ENCODE data around the gene ZNF787. TPM values are rescaled to one million over a fixed set of nuclear protein-coding genes. Genes with fewer than 3 reads are reported as not detected.
A peak's percentile ranks its signal among the peaks of the same experiment; 100 is the strongest.
"Not testable (repeated sequence)": the region's sequence is repeated elsewhere in the genome, so short reads cannot be mapped to it uniquely, and the experiment has no call there.

The ZNF787 gene
- total RNA-seq, 1 experiment from 2014 or later, result 111 TPM

GRCh38 chr19:56106397-56106849, 14.7 kb downstream of the ZNF787 start:
- no peak overlapping the region for H3K4me2 ChIP-seq (ENCODE audit: low read length)
- ATAC-seq, result no peak
- TF ChIP-seq CTCF (conservative IDR thresholded peaks at IDR 0.05; ENCODE audit: low read depth, low read length), result no peak
- TF ChIP-seq EZH2phosphoT487 (IDR thresholded peaks at IDR 0.05; ENCODE audit: borderline replicate concordance, low read length), result no peak
- TF ChIP-seq EZH2 (IDR thresholded peaks at IDR 0.05; ENCODE audit: low read length, unreplicated experiment), result no peak

GRCh38 chr19:56105831-56106396, 15.2 kb downstream of the ZNF787 start:
- intact Hi-C loops (cut with micrococcal nuclease); H3K4me1 ChIP-seq (ENCODE audit: insufficient read depth, low read length); H3F3A ChIP-seq (ENCODE audit: low read length, unreplicated experiment); ATAC-seq; H3K4me3 ChIP-seq (ENCODE audit: low read length); BruUV-seq (replicated peaks); H3K27me3 ChIP-seq (ENCODE audit: low read length); POLR2A ChIA-PET (ENCODE audit: unreplicated experiment); CTCF ChIA-PET; H3K9ac ChIP-seq (ENCODE audit: low read length); H3K9me3 ChIP-seq (ENCODE audit: low read length); H2AFZ ChIP-seq (ENCODE audit: low read length); H3K4me2 ChIP-seq (ENCODE audit: low read length); H3K9me2 ChIP-seq (replicated peaks; ENCODE audit: low read length); DNase-seq; H3K27ac ChIP-seq (ENCODE audit: low read length): not testable (repeated sequence)
- Histone ChIP-seq H3K79me2 (ENCODE audit: low read length) (peaks cover 92% of the 10 kb centered on the region), H4K20me1 (ENCODE audit: low read length) (peaks cover 71% of the 10 kb centered on the region), H3K36me3 (ENCODE audit: low read depth, low read length) (peaks cover 30% of the 10 kb centered on the region)

More at GRCh38 chr19:56106397-56106849, 14.7 kb downstream of the ZNF787 start:
- Histone ChIP-seq H3K79me2 (ENCODE audit: low read length) (peaks cover 93% of the 10 kb centered on the region), H3K27me3 (ENCODE audit: low read length) (no peaks in the 10 kb centered on the region), H3K9ac (ENCODE audit: low read length) (no peak overlapping the region), H3K4me1 (ENCODE audit: insufficient read depth, low read length) (no peaks in the 10 kb centered on the region), H3K9me2 (replicated peaks; ENCODE audit: low read length) (no peaks in the 10 kb centered on the region), H3K9me3 (ENCODE audit: low read length) (no peaks in the 10 kb centered on the region), H3K27ac (ENCODE audit: low read length) (no peak overlapping the region), H3K36me3 (ENCODE audit: low read depth, low read length) (peaks cover 26% of the 10 kb centered on the region), H3F3A (ENCODE audit: low read length, unreplicated experiment) (no peaks in the 10 kb centered on the region), H4K20me1 (ENCODE audit: low read length) (peaks cover 71% of the 10 kb centered on the region), H3K4me3 (ENCODE audit: low read length) (no peak overlapping the region), H2AFZ (ENCODE audit: low read length) (no peak overlapping the region)
- ChIA-PET CTCF (no interaction called here), POLR2A (ENCODE audit: unreplicated experiment) (no interaction called here)
- no TSS peak for BruUV-seq (replicated peaks)
- intact Hi-C loops (cut with micrococcal nuclease), result no loop called here
- DNase-seq, result no peak

- H3K4me3 ChIP-seq (ENCODE audit: low read length), result no peak overlapping the region
- intact Hi-C loops (cut with micrococcal nuclease), result no loop called here
- H3K79me2 ChIP-seq (ENCODE audit: low read length), result peaks cover 87% of the 10 kb centered on the region
- CTCF ChIA-PET, result interaction anchor here (1.0 kb wide), 2 partner anchors 66 to 228 kb away, joined by 4 to 5 read pairs; no protein-coding TSS in a partner anchor
- no peaks in the 10 kb centered on the region for H3K4me1 ChIP-seq (ENCODE audit: insufficient read depth, low read length)
- DNase-seq (peak; percentile 49), ATAC-seq (peak; percentile 78)
- peaks cover 65% of the 10 kb centered on the region for H4K20me1 ChIP-seq (ENCODE audit: low read length)
- no peaks in the 10 kb centered on the region for H3K9me3 ChIP-seq (ENCODE audit: low read length)
- POLR2A ChIA-PET (ENCODE audit: unreplicated experiment), result no interaction called here
- no peak overlapping the region for H3K9ac ChIP-seq (ENCODE audit: low read length)
- peaks cover 30% of the 10 kb centered on the region for H3K36me3 ChIP-seq (ENCODE audit: low read depth, low read length)
- H3K4me2 ChIP-seq (ENCODE audit: low read length), result no peak overlapping the region
- no peaks in the 10 kb centered on the region for H3K27me3 ChIP-seq (ENCODE audit: low read length)
- no peak overlapping the region for H2AFZ ChIP-seq (ENCODE audit: low read length)
- TF ChIP-seq EZH2 (IDR thresholded peaks at IDR 0.05; ENCODE audit: low read length, unreplicated experiment) (no peak), CTCF (conservative IDR thresholded peaks at IDR 0.05; ENCODE audit: low read depth, low read length) (peak; percentile 66)
- H3K9me2 ChIP-seq (replicated peaks; ENCODE audit: low read length), result no peaks in the 10 kb centered on the region
- no peak overlapping the region for H3K27ac ChIP-seq (ENCODE audit: low read length)
- no peaks in the 10 kb centered on the region for H3F3A ChIP-seq (ENCODE audit: low read length, unreplicated experiment)
- BruUV-seq (replicated peaks), result no TSS peak
Measured at GRCh38 chr19:56105090-56105701, 15.9 kb downstream of the ZNF787 start.

Measured in PC-3 (cell line).